H9 (cell line): ENCODE results near the gene PYROXD2. TPM values are rescaled to one million over a fixed set of nuclear protein-coding genes. Genes with fewer than 3 reads are reported as not detected.

Experiments
- DNase-seq: peaks from one replicate; pipeline ENCODE4 v3.0.0-alpha.2; 2017
- H2AFZ ChIP-seq: one replicate; pipeline ENCODE4 v1.6.1; 2013; ENCODE audit warnings: mild to moderate bottlenecking, low read length, control low read depth, moderate library complexity
- H2AK5ac ChIP-seq: 2 replicates; pipeline ENCODE4 v1.6.1; 2013; ENCODE audit warnings: low read length, control low read depth, mixed read lengths; ENCODE audit not compliant: insufficient read length
- H2BK120ac ChIP-seq: one replicate; pipeline ENCODE4 v1.6.1; 2013; ENCODE audit warnings: low read depth, mild to moderate bottlenecking, low read length, control low read depth, inconsistent platforms; ENCODE audit not compliant: poor library complexity, severe bottlenecking
- H2BK12ac ChIP-seq: 2 replicates; pipeline ENCODE4 v1.6.1; 2013; ENCODE audit warnings: low read length, control low read depth, mixed read lengths, low read depth; ENCODE audit not compliant: insufficient read length
- H2BK15ac ChIP-seq: 2 replicates; pipeline ENCODE4 v1.6.1; 2013; ENCODE audit warnings: low read depth, low read length, control low read depth
- H2BK20ac ChIP-seq: one replicate; pipeline ENCODE4 v1.6.1; 2013; ENCODE audit warnings: low read depth, mild to moderate bottlenecking, low read length, control low read depth, inconsistent platforms; ENCODE audit not compliant: poor library complexity, severe bottlenecking
- H2BK5ac ChIP-seq: 2 replicates; pipeline ENCODE4 v1.6.1; 2013; ENCODE audit warnings: low read length, control low read depth, mixed read lengths; ENCODE audit not compliant: insufficient read length
- H3K14ac ChIP-seq: 2 replicates; pipeline ENCODE4 v1.6.1; 2013; ENCODE audit warnings: low read length, control low read depth; ENCODE audit not compliant: insufficient read depth
- H3K18ac ChIP-seq: 2 replicates; pipeline ENCODE4 v1.6.1; 2013; ENCODE audit warnings: low read depth, mild to moderate bottlenecking, mixed read lengths, low read length, control low read depth; ENCODE audit not compliant: insufficient read length
- H3K23ac ChIP-seq: 2 replicates; pipeline ENCODE4 v1.6.1; 2013; ENCODE audit warnings: low read length, control low read depth, mixed read lengths, low read depth; ENCODE audit not compliant: insufficient read length
- H3K23me2 ChIP-seq: 2 replicates; pipeline ENCODE4 v1.6.1; 2013; ENCODE audit warnings: low read depth, mild to moderate bottlenecking, mixed read lengths, low read length, control low read depth; ENCODE audit not compliant: insufficient read length, poor library complexity, severe bottlenecking
- H3K27ac ChIP-seq: 2 replicates; pipeline ENCODE4 v1.5.1; 2013; ENCODE audit warnings: low read length, control low read depth, mixed read lengths, low read depth; ENCODE audit not compliant: insufficient read length
- H3K27me3 ChIP-seq: 2 replicates; pipeline ENCODE4 v1.6.1; 2013; ENCODE audit warnings: low read length, control low read depth, inconsistent platforms; ENCODE audit not compliant: insufficient read depth
- H3K4ac ChIP-seq: 2 replicates; pipeline ENCODE4 v1.6.1; 2013; ENCODE audit warnings: low read depth, mild to moderate bottlenecking, control low read depth, inconsistent platforms, low read length, moderate library complexity
- H3K4me1 ChIP-seq: 2 replicates; pipeline ENCODE4 v1.6.1; 2013; ENCODE audit warnings: low read length, control low read depth, inconsistent platforms; ENCODE audit not compliant: insufficient read depth
- H3K4me2 ChIP-seq: 2 replicates; pipeline ENCODE4 v1.6.1; 2013; ENCODE audit warnings: low read length, control low read depth, mixed read lengths; ENCODE audit not compliant: insufficient read length, insufficient read depth
- H3K56ac ChIP-seq: 2 replicates; pipeline ENCODE4 v1.6.1; 2013; ENCODE audit warnings: low read depth, mild to moderate bottlenecking, mixed read lengths, low read length, control low read depth; ENCODE audit not compliant: insufficient read length
- H3K79me1 ChIP-seq: 2 replicates; pipeline ENCODE4 v1.6.1; 2013; ENCODE audit warnings: low read depth, mild to moderate bottlenecking, moderate library complexity, low read length, control low read depth, inconsistent platforms; ENCODE audit not compliant: insufficient read depth, poor library complexity, severe bottlenecking
- H3K79me2 ChIP-seq: 2 replicates; pipeline ENCODE4 v1.6.1; 2013; ENCODE audit warnings: low read length, control low read depth, inconsistent platforms; ENCODE audit not compliant: insufficient read depth
- H3K9ac ChIP-seq: 2 replicates; pipeline ENCODE4 v1.6.1; 2013; ENCODE audit warnings: low read length, control low read depth, mixed read lengths; ENCODE audit not compliant: insufficient read length; ENCODE audit errors: extremely low read depth
- H3K9me3 ChIP-seq: one replicate; pipeline ENCODE4 v1.6.1; 2013; ENCODE audit warnings: low read depth, low read length, inconsistent platforms; ENCODE audit not compliant: control insufficient read depth
- H3T11ph ChIP-seq: one replicate; pipeline ENCODE4 v1.6.1; 2013; ENCODE audit warnings: mild to moderate bottlenecking, low read length, control low read depth, inconsistent platforms
- H4K20me1 ChIP-seq: one replicate; pipeline ENCODE4 v1.6.1; 2013; ENCODE audit not compliant: control insufficient read depth, insufficient read length, insufficient read depth
- H4K5ac ChIP-seq: 2 replicates; pipeline ENCODE4 v1.6.1; 2013; ENCODE audit warnings: low read depth, mild to moderate bottlenecking, mixed read lengths, low read length, control low read depth; ENCODE audit not compliant: insufficient read length
- H4K8ac ChIP-seq: replicated peaks from 2 replicates; pipeline ENCODE4 v1.6.1; 2013; ENCODE audit warnings: low read length, control low read depth, mixed read lengths, low read depth; ENCODE audit not compliant: insufficient read length
- H4K91ac ChIP-seq: 2 replicates; pipeline ENCODE4 v1.6.1; 2013; ENCODE audit warnings: low read depth, mild to moderate bottlenecking, moderate library complexity, mixed read lengths, low read length, control low read depth; ENCODE audit not compliant: insufficient read length
- H3K27ac Mint-ChIP-seq, 3 experiments: 2 replicates in 2 of 3; 3 replicates in 1 of 3; pipeline ENCODE4 v1.8.0; 2020 to 2021; ENCODE audit warnings: mixed read lengths in 3 of 3, mild to moderate bottlenecking in 1 of 3, moderate library complexity in 1 of 3
- H3K27me3 Mint-ChIP-seq: 2 replicates; pipeline ENCODE4 v1.8.0; 2021; ENCODE audit warnings: low read depth, mild to moderate bottlenecking, moderate library complexity, mixed read lengths
- H3K36me3 Mint-ChIP-seq, 3 experiments: 2 replicates in 2 of 3; 3 replicates in 1 of 3; pipeline ENCODE4 v1.8.0; 2020 to 2021; ENCODE audit warnings: low read depth in 3 of 3, mixed read lengths in 3 of 3; ENCODE audit not compliant: insufficient read depth in 1 of 3
- H3K4me1 Mint-ChIP-seq, 2 experiments: 2 replicates each; pipeline ENCODE4 v1.8.0; 2020; ENCODE audit warnings: mixed read lengths in 2 of 2
- H3K4me3 Mint-ChIP-seq, 2 experiments: 2 replicates in 1 of 2; 3 replicates in 1 of 2; pipeline ENCODE4 v1.8.0; 2020 to 2021; ENCODE audit warnings: mild to moderate bottlenecking in 2 of 2, mixed read lengths in 2 of 2, moderate library complexity in 1 of 2
- H3K9me3 Mint-ChIP-seq, 2 experiments: 2 replicates in 1 of 2; 3 replicates in 1 of 2; pipeline ENCODE4 v1.8.0; 2020; ENCODE audit warnings: mild to moderate bottlenecking in 2 of 2, mixed read lengths in 2 of 2, moderate library complexity in 1 of 2
- CTCF ChIP-seq: fragments of 200-600 bp; sonication (generic); conservative IDR thresholded peaks from 3 replicates; pipeline ENCODE4 v1.8.0; 2021; ENCODE audit warnings: antibody characterized with exemption, mild to moderate bottlenecking
- WGBS: extraction: QIAGEN DNeasy Blood & Tissue Kit; methylation state at CpG from one replicate; pipeline ENCODE4 v1.1.7; 2013; ENCODE audit warnings: missing lambda C conversion rate, low lambda C conversion rate, mixed read lengths; ENCODE audit not compliant: insufficient read length; ENCODE audit errors: extremely low coverage; 5-methylcytosine and 5-hydroxymethylcytosine counted together
- total RNA-seq: library from RNA; stranded (reverse); gene quantifications from 2 replicates; pipeline ENCODE4 v1.2.1, GENCODE V29; 2021

Gene PYROXD2
- total RNA-seq, 1 experiment from 2014 or later: 5.3 TPM

DNA sequence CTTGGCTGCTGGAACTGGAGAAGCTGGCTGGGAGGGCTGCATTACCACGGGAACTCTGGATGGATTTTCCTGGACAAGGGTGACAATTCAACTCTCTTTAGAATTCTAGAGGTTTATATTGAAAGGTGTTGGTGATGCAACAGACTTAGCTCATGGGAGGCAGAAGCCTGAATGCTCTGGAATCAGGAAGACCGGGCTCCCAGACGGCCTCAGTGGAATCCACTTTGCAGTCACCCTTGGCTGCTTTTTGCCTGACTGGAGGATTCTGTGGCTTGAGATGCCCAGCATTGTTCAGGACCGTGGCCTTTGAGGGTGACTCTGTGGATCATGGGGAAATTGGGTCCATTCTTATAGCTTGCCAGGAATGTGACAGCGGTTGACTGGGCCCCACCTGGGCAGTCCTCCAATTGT lies 32.3 kb downstream of the PYROXD2 start:
- Histone ChIP-seq H3K27me3 (no peaks in the 10 kb centered on the region), H2BK15ac (no peak overlapping the region), H3K9me3 (no peaks in the 10 kb centered on the region), H3K4ac (no peak overlapping the region), H3K4me2 (no peak overlapping the region), H4K8ac (no peak overlapping the region), H3K27ac (no peak overlapping the region), H3K9ac (no peak overlapping the region), H3K79me1 (no peaks in the 10 kb centered on the region), H4K5ac (no peak overlapping the region), H3K79me2 (no peaks in the 10 kb centered on the region), H2BK5ac (no peak overlapping the region), H4K91ac (no peak overlapping the region), H4K20me1 (no peaks in the 10 kb centered on the region), H2BK20ac (no peak overlapping the region), H2AFZ (no peak overlapping the region), H3K4me1 (no peaks in the 10 kb centered on the region; the same call in 1 of the 2 replicates), H3K56ac (no peak overlapping the region), H2BK12ac (no peak overlapping the region), H3K18ac (no peak overlapping the region), H3K23me2 (no peaks in the 10 kb centered on the region), H2BK120ac (no peak overlapping the region), H3T11ph (no peak overlapping the region), H3K23ac (no peak overlapping the region), H2AK5ac (no peak overlapping the region), H3K14ac (no peak overlapping the region)
- Mint-ChIP-seq H3K36me3 (peaks cover 0 to 2% (median 0%) of the 10 kb centered on the region in 3 experiments; a peak in 3 of 7 replicates), H3K27ac (no peak overlapping the region; a peak in 1 of 7 replicates), H3K27me3 (no peaks in the 10 kb centered on the region), H3K9me3 (peaks cover 2 to 3% of the 10 kb centered on the region in 2 experiments; a peak in 4 of 5 replicates), H3K4me1 (peaks cover 8 to 9% of the 10 kb centered on the region in 2 experiments), H3K4me3 (no peak overlapping the region)
- no peak for TF ChIP-seq CTCF
- no peak for DNase-seq
- WGBS: no CpG with 5 or more reads among the region's 5 CpGs
